HEK293 (cell line): ENCODE data around the gene EPB41L2.
"Not testable (repeated sequence)": the region's sequence is repeated elsewhere in the genome, so short reads cannot be mapped to it uniquely, and the experiment has no call there.

Experiments used
- ELK4 ChIP-seq: IDR thresholded peaks from 2 replicates; pipeline ENCODE4 v1.6.1; 2011; ENCODE audit warnings: mild to moderate bottlenecking, low read depth, low read length, borderline replicate concordance
- ZNF121 ChIP-seq: fragments of 450-650 bp; formaldehyde crosslinking; IDR thresholded peaks from 2 replicates; pipeline ENCODE4 v1.5.1; 2016; ENCODE audit warnings: missing biosample characterization, missing genetic modification characterization
- ZNF138 ChIP-seq: fragments of 450-650 bp; formaldehyde crosslinking; IDR thresholded peaks from 2 replicates; pipeline ENCODE4 v1.5.1; 2016; ENCODE audit warnings: missing biosample characterization, missing genetic modification characterization, borderline replicate concordance
- ZNF184 ChIP-seq: fragments of 450-650 bp; IDR thresholded peaks from 2 replicates; pipeline ENCODE4 v1.5.1; 2018; ENCODE audit warnings: missing biosample characterization, mild to moderate bottlenecking, missing genetic modification characterization
- ZNF398 ChIP-seq: fragments of 450-650 bp; formaldehyde crosslinking; IDR thresholded peaks from 2 replicates; pipeline ENCODE4 v1.5.1; 2017; ENCODE audit warnings: missing biosample characterization, missing genetic modification characterization
- ZNF558 ChIP-seq: fragments of 450-650 bp; formaldehyde crosslinking; IDR thresholded peaks from 2 replicates; pipeline ENCODE4 v1.5.1; 2016; ENCODE audit warnings: missing biosample characterization, missing genetic modification characterization
- ZNF561 ChIP-seq: fragments of 450-650 bp; IDR thresholded peaks from 2 replicates; pipeline ENCODE4 v1.5.1; 2018; ENCODE audit warnings: missing biosample characterization, missing genetic modification characterization, borderline replicate concordance
- ZNF629 ChIP-seq: fragments of 450-650 bp; formaldehyde crosslinking; IDR thresholded peaks from 2 replicates; pipeline ENCODE4 v1.5.1; 2017; ENCODE audit warnings: missing biosample characterization, missing genetic modification characterization
- ZSCAN30 ChIP-seq: fragments of 450-650 bp; IDR thresholded peaks from 2 replicates; pipeline ENCODE4 v1.5.1; 2018; ENCODE audit warnings: missing biosample characterization, mild to moderate bottlenecking, missing genetic modification characterization, moderate library complexity
- TF ChIP-seq, protein P1 (sequence below): fragments of 450-650 bp; formaldehyde crosslinking; IDR thresholded peaks from 2 replicates; pipeline ENCODE4 v1.5.1; 2016; ENCODE audit warnings: missing biosample characterization, missing genetic modification characterization
- TF ChIP-seq, protein P2 (sequence below): fragments of 450-650 bp; formaldehyde crosslinking; IDR thresholded peaks from 2 replicates; pipeline ENCODE4 v1.5.1; 2016; ENCODE audit warnings: missing biosample characterization, missing genetic modification characterization
- TF ChIP-seq, protein P3 (sequence below): fragments of 450-650 bp; formaldehyde crosslinking; IDR thresholded peaks from 2 replicates; pipeline ENCODE4 v1.5.1; 2017; ENCODE audit warnings: missing biosample characterization, missing genetic modification characterization

- TF ChIP-seq ZNF629 (tag by site-specific recombination); ZNF138 (tag by site-specific recombination); ZNF184 (tag by site-specific recombination); ELK4; ZSCAN30 (tag by site-specific recombination); ZNF398; ZNF121 (tag by site-specific recombination); ZNF561; ZNF558 (tag by site-specific recombination): not testable (repeated sequence)
- TF ChIP-seq, protein P1, sequence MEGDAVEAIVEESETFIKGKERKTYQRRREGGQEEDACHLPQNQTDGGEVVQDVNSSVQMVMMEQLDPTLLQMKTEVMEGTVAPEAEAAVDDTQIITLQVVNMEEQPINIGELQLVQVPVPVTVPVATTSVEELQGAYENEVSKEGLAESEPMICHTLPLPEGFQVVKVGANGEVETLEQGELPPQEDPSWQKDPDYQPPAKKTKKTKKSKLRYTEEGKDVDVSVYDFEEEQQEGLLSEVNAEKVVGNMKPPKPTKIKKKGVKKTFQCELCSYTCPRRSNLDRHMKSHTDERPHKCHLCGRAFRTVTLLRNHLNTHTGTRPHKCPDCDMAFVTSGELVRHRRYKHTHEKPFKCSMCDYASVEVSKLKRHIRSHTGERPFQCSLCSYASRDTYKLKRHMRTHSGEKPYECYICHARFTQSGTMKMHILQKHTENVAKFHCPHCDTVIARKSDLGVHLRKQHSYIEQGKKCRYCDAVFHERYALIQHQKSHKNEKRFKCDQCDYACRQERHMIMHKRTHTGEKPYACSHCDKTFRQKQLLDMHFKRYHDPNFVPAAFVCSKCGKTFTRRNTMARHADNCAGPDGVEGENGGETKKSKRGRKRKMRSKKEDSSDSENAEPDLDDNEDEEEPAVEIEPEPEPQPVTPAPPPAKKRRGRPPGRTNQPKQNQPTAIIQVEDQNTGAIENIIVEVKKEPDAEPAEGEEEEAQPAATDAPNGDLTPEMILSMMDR (tag by site-specific recombination) = not testable (repeated sequence)
- TF ChIP-seq, protein P2, sequence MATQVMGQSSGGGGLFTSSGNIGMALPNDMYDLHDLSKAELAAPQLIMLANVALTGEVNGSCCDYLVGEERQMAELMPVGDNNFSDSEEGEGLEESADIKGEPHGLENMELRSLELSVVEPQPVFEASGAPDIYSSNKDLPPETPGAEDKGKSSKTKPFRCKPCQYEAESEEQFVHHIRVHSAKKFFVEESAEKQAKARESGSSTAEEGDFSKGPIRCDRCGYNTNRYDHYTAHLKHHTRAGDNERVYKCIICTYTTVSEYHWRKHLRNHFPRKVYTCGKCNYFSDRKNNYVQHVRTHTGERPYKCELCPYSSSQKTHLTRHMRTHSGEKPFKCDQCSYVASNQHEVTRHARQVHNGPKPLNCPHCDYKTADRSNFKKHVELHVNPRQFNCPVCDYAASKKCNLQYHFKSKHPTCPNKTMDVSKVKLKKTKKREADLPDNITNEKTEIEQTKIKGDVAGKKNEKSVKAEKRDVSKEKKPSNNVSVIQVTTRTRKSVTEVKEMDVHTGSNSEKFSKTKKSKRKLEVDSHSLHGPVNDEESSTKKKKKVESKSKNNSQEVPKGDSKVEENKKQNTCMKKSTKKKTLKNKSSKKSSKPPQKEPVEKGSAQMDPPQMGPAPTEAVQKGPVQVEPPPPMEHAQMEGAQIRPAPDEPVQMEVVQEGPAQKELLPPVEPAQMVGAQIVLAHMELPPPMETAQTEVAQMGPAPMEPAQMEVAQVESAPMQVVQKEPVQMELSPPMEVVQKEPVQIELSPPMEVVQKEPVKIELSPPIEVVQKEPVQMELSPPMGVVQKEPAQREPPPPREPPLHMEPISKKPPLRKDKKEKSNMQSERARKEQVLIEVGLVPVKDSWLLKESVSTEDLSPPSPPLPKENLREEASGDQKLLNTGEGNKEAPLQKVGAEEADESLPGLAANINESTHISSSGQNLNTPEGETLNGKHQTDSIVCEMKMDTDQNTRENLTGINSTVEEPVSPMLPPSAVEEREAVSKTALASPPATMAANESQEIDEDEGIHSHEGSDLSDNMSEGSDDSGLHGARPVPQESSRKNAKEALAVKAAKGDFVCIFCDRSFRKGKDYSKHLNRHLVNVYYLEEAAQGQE (tag by site-specific recombination) = not testable (repeated sequence)
- TF ChIP-seq, protein P3, sequence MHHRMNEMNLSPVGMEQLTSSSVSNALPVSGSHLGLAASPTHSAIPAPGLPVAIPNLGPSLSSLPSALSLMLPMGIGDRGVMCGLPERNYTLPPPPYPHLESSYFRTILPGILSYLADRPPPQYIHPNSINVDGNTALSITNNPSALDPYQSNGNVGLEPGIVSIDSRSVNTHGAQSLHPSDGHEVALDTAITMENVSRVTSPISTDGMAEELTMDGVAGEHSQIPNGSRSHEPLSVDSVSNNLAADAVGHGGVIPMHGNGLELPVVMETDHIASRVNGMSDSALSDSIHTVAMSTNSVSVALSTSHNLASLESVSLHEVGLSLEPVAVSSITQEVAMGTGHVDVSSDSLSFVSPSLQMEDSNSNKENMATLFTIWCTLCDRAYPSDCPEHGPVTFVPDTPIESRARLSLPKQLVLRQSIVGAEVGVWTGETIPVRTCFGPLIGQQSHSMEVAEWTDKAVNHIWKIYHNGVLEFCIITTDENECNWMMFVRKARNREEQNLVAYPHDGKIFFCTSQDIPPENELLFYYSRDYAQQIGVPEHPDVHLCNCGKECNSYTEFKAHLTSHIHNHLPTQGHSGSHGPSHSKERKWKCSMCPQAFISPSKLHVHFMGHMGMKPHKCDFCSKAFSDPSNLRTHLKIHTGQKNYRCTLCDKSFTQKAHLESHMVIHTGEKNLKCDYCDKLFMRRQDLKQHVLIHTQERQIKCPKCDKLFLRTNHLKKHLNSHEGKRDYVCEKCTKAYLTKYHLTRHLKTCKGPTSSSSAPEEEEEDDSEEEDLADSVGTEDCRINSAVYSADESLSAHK (tag by site-specific recombination) = not testable (repeated sequence)
These were observed 75.5 kb downstream of the EPB41L2 start for GRCh38 chr6:130987539-130987938.
